Keratinocyte (primary cell): Measurements from ENCODE around the gene CCDC158. TPM values are rescaled to one million over a fixed set of nuclear protein-coding genes. Genes with fewer than 3 reads are reported as not detected.
"Not testable (repeated sequence)": the region's sequence is repeated elsewhere in the genome, so short reads cannot be mapped to it uniquely, and the experiment has no call there.

ENCODE experiments used
- DNase-seq: peaks from one replicate; pipeline ENCODE4 v3.0.0-alpha.2; 2011; ENCODE audit warnings: low read depth, missing footprints, low spot score
- FAIRE-seq: peaks from 2 replicates; lab custom pipeline; 2011; peaks lifted over from hg19 to GRCh38; lab: Jason Lieb, UNC
- H2AFZ ChIP-seq: 2 replicates; pipeline ENCODE4 v1.6.0; 2012; ENCODE audit warnings: low read length, control low read depth, inconsistent platforms; ENCODE audit not compliant: control insufficient read depth
- H3K27ac ChIP-seq: 2 replicates; pipeline ENCODE4 v1.5.1; 2011; ENCODE audit warnings: low read length; ENCODE audit not compliant: control insufficient read depth, insufficient read depth
- H3K27me3 ChIP-seq: 3 replicates; pipeline ENCODE4 v1.6.0; 2011; ENCODE audit warnings: low read length; ENCODE audit not compliant: control insufficient read depth, insufficient read depth; ENCODE audit errors: extremely low read depth
- H3K36me3 ChIP-seq, 2 experiments: 2 replicates in 1 of 2; 3 replicates in 1 of 2; pipeline ENCODE4 v1.5.1; 2011; ENCODE audit warnings: low read length in 2 of 2, mild to moderate bottlenecking in 1 of 2; ENCODE audit not compliant: control insufficient read depth in 2 of 2, insufficient read depth in 2 of 2; ENCODE audit errors: extremely low read depth in 1 of 2
- H3K4me1 ChIP-seq: 3 replicates; pipeline ENCODE4 v1.5.1; 2011; ENCODE audit warnings: low read length; ENCODE audit not compliant: control insufficient read depth, insufficient read depth; ENCODE audit errors: extremely low read depth
- H3K4me2 ChIP-seq: 3 replicates; pipeline ENCODE4 v1.6.0; 2011; ENCODE audit warnings: low read depth, low read length; ENCODE audit not compliant: control insufficient read depth, insufficient read depth; ENCODE audit errors: extremely low read depth
- H3K4me3 ChIP-seq, 3 experiments: fragments of 200-600 bp in 1 of 3; sonication (generic) in 1 of 3; 2 replicates in 2 of 3; 3 replicates in 1 of 3; pipeline ENCODE4 v1.5.1; 2011 to 2016; ENCODE audit warnings: low read length in 3 of 3, mild to moderate bottlenecking in 3 of 3, control low read depth in 2 of 3, inconsistent platforms in 1 of 3, low read depth in 1 of 3, mixed read lengths in 1 of 3, mixed run types in 1 of 3, moderate library complexity in 1 of 3; ENCODE audit not compliant: control insufficient read depth in 2 of 3, insufficient read depth in 2 of 3; ENCODE audit errors: extremely low read depth in 1 of 3
- H3K79me2 ChIP-seq: 2 replicates; pipeline ENCODE4 v1.6.0; 2012; ENCODE audit warnings: low read length; ENCODE audit not compliant: control insufficient read depth, insufficient read depth
- H3K9ac ChIP-seq: 3 replicates; pipeline ENCODE4 v1.6.0; 2011; ENCODE audit warnings: low read length; ENCODE audit not compliant: control insufficient read depth, insufficient read depth; ENCODE audit errors: extremely low read depth
- H3K9me1 ChIP-seq: 3 replicates; pipeline ENCODE4 v1.6.0; 2011; ENCODE audit warnings: low read length; ENCODE audit not compliant: control insufficient read depth, insufficient read depth; ENCODE audit errors: extremely low read depth
- H3K9me3 ChIP-seq: 2 replicates; pipeline ENCODE4 v1.5.1; 2012; ENCODE audit warnings: low read depth, low read length; ENCODE audit not compliant: control insufficient read depth
- H4K20me1 ChIP-seq: 3 replicates; pipeline ENCODE4 v1.6.0; 2011; ENCODE audit warnings: low read length; ENCODE audit not compliant: control insufficient read depth, insufficient read depth; ENCODE audit errors: extremely low read depth
- CTCF ChIP-seq, 3 experiments: IDR thresholded peaks in 1 of 3; conservative IDR thresholded peaks in 1 of 3; optimal IDR thresholded peaks in 1 of 3; 2 replicates in 2 of 3; 3 replicates in 1 of 3; pipeline versions ENCODE3 to v1.5.1; 2011; ENCODE audit warnings: low read length in 3 of 3, mild to moderate bottlenecking in 3 of 3, moderate library complexity in 2 of 3, control low read depth in 1 of 3, inconsistent platforms in 1 of 3; ENCODE audit not compliant: insufficient read depth in 2 of 3; ENCODE audit errors: extremely low read depth in 1 of 3
- EZH2 ChIP-seq: IDR thresholded peaks from one replicate; pipeline ENCODE4 v1.6.1; 2012; ENCODE audit warnings: inconsistent platforms, mild to moderate bottlenecking, low read length, moderate library complexity
- dilution Hi-C: fragments of 300-500 bp; cut with MboI; formaldehyde crosslinking; loops from one replicate; pipeline ENCODE4 v1.7.0; 2020; ENCODE audit warnings: low sequenced_read_pairs; ENCODE audit not compliant: extremely low pct_ligation_motif_present
- polyA plus RNA-seq, 5 experiments: library from polyadenylated mRNA; depleted of rRNA in 3 of 5; stranded (reverse) in 3 of 5; stranded (forward) in 1 of 5; unstranded in 1 of 5; fragments of >200 nt; gene quantifications; 1 replicate in 1 of 5; 2 replicates in 3 of 5; 3 replicates in 1 of 5; pipeline versions ENCODE4 v1.2.1 to v1.2.3, GENCODE V29; 2011 to 2012; ENCODE audit warnings: missing spikeins in 2 of 5, low read depth in 1 of 5, low replicate concordance in 1 of 5

Gene CCDC158
- polyA plus RNA-seq, 1 donor (not counting 4 experiments of a cell fraction or from before 2014, with no cell fraction given), result not detected

- Histone ChIP-seq H3K4me1 (no peaks in the 10 kb centered on the region), H3K79me2 (no peaks in the 10 kb centered on the region), H3K27me3 (peaks cover 5% of the 10 kb centered on the region), H2AFZ (no peak overlapping the region), H3K4me3 (no peak overlapping the region), H3K27ac (no peak overlapping the region), H3K4me2 (no peak overlapping the region), H3K9me1 (no peaks in the 10 kb centered on the region), H3K36me3 (no peaks in the 10 kb centered on the region), H3K9ac (no peak overlapping the region), H3K9me3 (peaks cover 2% of the 10 kb centered on the region), H4K20me1 (no peaks in the 10 kb centered on the region)
- TF ChIP-seq EZH2 (no peak), CTCF (optimal IDR thresholded peaks at IDR 0.05 in 1 of 3, IDR thresholded peaks at IDR 0.05 in 1 of 3, conservative IDR thresholded peaks at IDR 0.05 in 1 of 3; ENCODE audit: extremely low read depth in 1 of 3, insufficient read depth in 2 of 3, low read length in 3 of 3) (no peak)
- dilution Hi-C loops, result no loop called here
- FAIRE-seq, result no peak
- DNase-seq, result no peak
Observed at GRCh38 chr4:76363556-76364290, 57.2 kb downstream of the CCDC158 start.

GRCh38 chr4:76361689-76362412 lies 59.1 kb downstream of the CCDC158 start:
- Histone ChIP-seq H3K9ac (no peak overlapping the region), H4K20me1 (no peaks in the 10 kb centered on the region), H3K27ac (no peak overlapping the region), H3K9me1 (no peaks in the 10 kb centered on the region), H3K27me3 (peaks cover 9% of the 10 kb centered on the region), H3K9me3 (peaks cover 2% of the 10 kb centered on the region), H3K79me2 (no peaks in the 10 kb centered on the region), H3K4me3 (no peak overlapping the region), H3K4me2 (no peak overlapping the region), H3K36me3 (no peaks in the 10 kb centered on the region), H2AFZ (no peak overlapping the region), H3K4me1 (no peaks in the 10 kb centered on the region)
- FAIRE-seq (no peak), DNase-seq (no peak)
- dilution Hi-C loops, result no loop called here
- no peak for TF ChIP-seq CTCF (optimal IDR thresholded peaks at IDR 0.05 in 1 of 3, IDR thresholded peaks at IDR 0.05 in 1 of 3, conservative IDR thresholded peaks at IDR 0.05 in 1 of 3; ENCODE audit: extremely low read depth in 1 of 3, insufficient read depth in 2 of 3, low read length in 3 of 3)
- TF ChIP-seq EZH2, result no peak

GRCh38 chr4:76359881-76360466 lies 61.0 kb downstream of the CCDC158 start:
- H3K27ac ChIP-seq, dilution Hi-C loops, H3K36me3 ChIP-seq, H3K9ac ChIP-seq, H3K9me3 ChIP-seq, H3K9me1 ChIP-seq, H3K4me2 ChIP-seq, H3K4me1 ChIP-seq, FAIRE-seq, H3K79me2 ChIP-seq, H3K4me3 ChIP-seq, H4K20me1 ChIP-seq, H3K27me3 ChIP-seq, DNase-seq, H2AFZ ChIP-seq: not testable (repeated sequence)
